ENCODE data around the gene AKR1B15. TPM values are rescaled to one million over a fixed set of nuclear protein-coding genes. Genes with fewer than 3 reads are reported as not detected.

AKR1B15 gene
- total RNA-seq, 1 donor from 2014 or later, result not detected

- H3K27me3 ChIP-seq (ENCODE audit: low read depth), result no peaks in the 10 kb centered on the region
- intact Hi-C loops (cut with micrococcal nuclease), result no loop called here
- peaks cover 4% of the 10 kb centered on the region for H3K4me1 ChIP-seq
- H3K4me3 ChIP-seq, result no peak overlapping the region
- TF ChIP-seq CTCF (IDR thresholded peaks at IDR 0.05; ENCODE audit: borderline replicate concordance), result no peak
- no peaks in the 10 kb centered on the region for H3K36me3 ChIP-seq
- no peaks in the 10 kb centered on the region for H3K9me3 ChIP-seq (replicated peaks)
- H3K27ac ChIP-seq (replicated peaks), result no peak overlapping the region
- no peak for DNase-seq
These were observed 50.5 kb downstream of the AKR1B15 start for GRCh38 chr7:134599371-134599770.

- Histone ChIP-seq H3K4me1 (peaks cover 6% of the 10 kb centered on the region), H3K9me3 (replicated peaks) (no peaks in the 10 kb centered on the region), H3K27ac (replicated peaks) (no peak overlapping the region), H3K27me3 (ENCODE audit: low read depth) (no peaks in the 10 kb centered on the region), H3K4me3 (no peak overlapping the region), H3K36me3 (no peaks in the 10 kb centered on the region)
- no peak for DNase-seq
- intact Hi-C loops (cut with micrococcal nuclease), result no loop called here
- TF ChIP-seq CTCF (IDR thresholded peaks at IDR 0.05; ENCODE audit: borderline replicate concordance), result no peak
These were observed 52.5 kb downstream of the AKR1B15 start for GRCh38 chr7:134601459-134601858.

GRCh38 chr7:134602881-134603451 is 54.1 kb downstream of the AKR1B15 start:
- Histone ChIP-seq H3K4me1 (peaks cover 11% of the 10 kb centered on the region), H3K27ac (replicated peaks) (peak overlapping the region; percentile 7), H3K36me3 (no peaks in the 10 kb centered on the region), H3K4me3 (no peak overlapping the region), H3K27me3 (ENCODE audit: low read depth) (no peaks in the 10 kb centered on the region), H3K9me3 (replicated peaks) (no peaks in the 10 kb centered on the region)
- intact Hi-C loops (cut with micrococcal nuclease), result no loop called here
- no peak for TF ChIP-seq CTCF (IDR thresholded peaks at IDR 0.05; ENCODE audit: borderline replicate concordance)
- DNase-seq, result no peak

GRCh38 chr7:134605978-134606923 is 57.3 kb downstream of the AKR1B15 start:
- peak; percentile 97 for TF ChIP-seq CTCF (IDR thresholded peaks at IDR 0.05; ENCODE audit: borderline replicate concordance)
- no peaks in the 10 kb centered on the region for H3K36me3 ChIP-seq
- intact Hi-C loops (cut with micrococcal nuclease), result loop anchor here (5.0 kb wide), 2 partner anchors 89 to 174 kb away; no protein-coding TSS in a partner anchor
- no peak overlapping the region for H3K27ac ChIP-seq (replicated peaks)
- peak; percentile 51 for DNase-seq
- H3K27me3 ChIP-seq (ENCODE audit: low read depth), result no peaks in the 10 kb centered on the region
- no peaks in the 10 kb centered on the region for H3K9me3 ChIP-seq (replicated peaks)
- H3K4me3 ChIP-seq, result peak overlapping the region; percentile 10
- H3K4me1 ChIP-seq, result peaks cover 11% of the 10 kb centered on the region

- intact Hi-C loops (cut with micrococcal nuclease), result no loop called here
- Histone ChIP-seq H3K36me3 (no peaks in the 10 kb centered on the region), H3K27me3 (ENCODE audit: low read depth) (no peaks in the 10 kb centered on the region), H3K27ac (replicated peaks) (no peak overlapping the region), H3K9me3 (replicated peaks) (no peaks in the 10 kb centered on the region), H3K4me3 (no peak overlapping the region), H3K4me1 (peaks cover 3% of the 10 kb centered on the region)
- DNase-seq, result no peak
- no peak for TF ChIP-seq CTCF (IDR thresholded peaks at IDR 0.05; ENCODE audit: borderline replicate concordance)
These were observed 62.8 kb downstream of the AKR1B15 start for GRCh38 chr7:134611611-134612151.

All from left ventricle myocardium inferior (tissue), 1 donor.